Activated CD4-positive, alpha-beta T cell treated with anti-CD3 and anti-CD28 coated beads, Interleukin-10, Interleukin-2, amounts not matched to agents 100 ng/mL and 50 ng/mL, durations not matched to agents 16 hours and 8 hours (primary cell): ENCODE data around the gene ACADVL.
A peak's percentile ranks its signal among the peaks of the same experiment; 100 is the strongest.
"Not testable (repeated sequence)": the region's sequence is repeated elsewhere in the genome, so short reads cannot be mapped to it uniquely, and the experiment has no call there.

Experiments
- DNase-seq: peaks from one replicate; pipeline ENCODE4 v3.0.0-alpha.2; 2020

Gene ACADVL

DNA sequence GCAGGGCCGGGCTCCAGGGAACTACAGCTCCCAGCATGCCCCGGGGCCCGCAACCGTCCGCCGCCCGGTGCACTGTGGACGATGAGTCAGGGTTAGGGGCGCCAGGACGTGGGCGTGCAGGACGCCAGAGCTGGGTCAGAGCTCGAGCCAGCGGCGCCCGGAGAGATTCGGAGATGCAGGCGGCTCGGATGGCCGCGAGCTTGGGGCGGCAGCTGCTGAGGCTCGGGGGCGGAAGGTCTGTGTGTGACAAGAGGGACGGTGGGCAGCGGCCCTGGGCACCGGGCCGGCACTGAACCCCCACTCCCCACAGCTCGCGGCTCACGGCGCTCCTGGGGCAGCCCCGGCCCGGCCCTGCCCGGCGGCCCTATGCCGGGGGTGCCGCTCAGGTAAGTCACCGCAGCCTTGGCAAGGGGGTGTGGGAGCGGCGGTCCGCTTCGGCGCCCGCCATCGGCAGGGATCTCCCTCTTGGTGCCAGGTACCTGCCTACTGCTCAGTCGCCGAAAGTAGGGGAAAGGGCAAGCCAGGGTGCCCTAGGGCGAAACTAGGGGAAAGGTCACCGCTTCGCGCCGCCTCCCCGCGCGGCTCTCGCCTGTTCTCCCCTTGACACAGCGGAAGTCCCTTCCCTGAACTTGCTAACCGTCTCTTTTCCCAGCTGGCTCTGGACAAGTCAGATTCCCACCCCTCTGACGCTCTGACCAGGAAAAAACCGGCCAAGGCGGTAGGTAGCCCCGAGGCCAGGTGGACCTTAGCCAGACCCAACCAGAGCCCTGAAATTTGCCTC, at the start of gene ACADVL, which contains the start of gene DLG4:
Gene ACADVL (plus strand): TSS at position 127 of the 781 bp plus-strand sequence. CDS start 47 bp downstream, at position 174.
Gene DLG4 (minus strand): TSS at position 25 of the 781 bp plus-strand sequence.
- DNase-seq: peak; percentile 89

DNA sequence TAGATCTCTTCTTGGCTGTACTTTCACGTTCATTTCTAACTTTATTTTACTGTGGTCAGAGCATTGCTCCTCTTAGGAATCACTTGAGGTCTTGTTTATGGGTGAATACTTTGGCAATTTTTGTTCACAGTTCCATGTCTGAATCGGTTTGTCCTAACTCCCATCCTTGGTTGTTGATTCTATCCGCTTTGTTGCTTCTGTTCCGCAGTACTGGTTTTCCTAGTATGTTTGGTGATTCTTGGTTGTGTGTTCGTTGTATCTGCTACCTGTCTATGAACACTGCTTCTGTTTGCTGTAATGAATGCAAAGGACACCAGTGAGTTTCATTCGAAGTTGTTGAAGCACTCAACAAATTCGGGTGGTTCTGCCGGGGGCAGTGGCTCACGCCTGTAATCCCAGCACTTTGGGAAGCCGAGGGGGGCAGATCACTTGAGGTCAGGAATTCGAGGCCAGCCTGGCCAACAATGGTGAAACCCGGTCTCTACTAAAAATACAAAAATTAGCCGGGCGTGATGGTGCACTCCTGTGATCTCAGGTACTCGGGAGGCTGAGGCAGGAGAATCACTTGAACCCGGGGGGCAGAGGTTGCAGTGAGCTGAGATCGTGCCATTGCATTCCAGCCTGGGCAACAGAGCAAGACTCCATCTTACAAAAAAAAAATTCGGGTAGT, 47.1 kb upstream of the ACADVL start:
- DNase-seq: not testable (repeated sequence)

DNA sequence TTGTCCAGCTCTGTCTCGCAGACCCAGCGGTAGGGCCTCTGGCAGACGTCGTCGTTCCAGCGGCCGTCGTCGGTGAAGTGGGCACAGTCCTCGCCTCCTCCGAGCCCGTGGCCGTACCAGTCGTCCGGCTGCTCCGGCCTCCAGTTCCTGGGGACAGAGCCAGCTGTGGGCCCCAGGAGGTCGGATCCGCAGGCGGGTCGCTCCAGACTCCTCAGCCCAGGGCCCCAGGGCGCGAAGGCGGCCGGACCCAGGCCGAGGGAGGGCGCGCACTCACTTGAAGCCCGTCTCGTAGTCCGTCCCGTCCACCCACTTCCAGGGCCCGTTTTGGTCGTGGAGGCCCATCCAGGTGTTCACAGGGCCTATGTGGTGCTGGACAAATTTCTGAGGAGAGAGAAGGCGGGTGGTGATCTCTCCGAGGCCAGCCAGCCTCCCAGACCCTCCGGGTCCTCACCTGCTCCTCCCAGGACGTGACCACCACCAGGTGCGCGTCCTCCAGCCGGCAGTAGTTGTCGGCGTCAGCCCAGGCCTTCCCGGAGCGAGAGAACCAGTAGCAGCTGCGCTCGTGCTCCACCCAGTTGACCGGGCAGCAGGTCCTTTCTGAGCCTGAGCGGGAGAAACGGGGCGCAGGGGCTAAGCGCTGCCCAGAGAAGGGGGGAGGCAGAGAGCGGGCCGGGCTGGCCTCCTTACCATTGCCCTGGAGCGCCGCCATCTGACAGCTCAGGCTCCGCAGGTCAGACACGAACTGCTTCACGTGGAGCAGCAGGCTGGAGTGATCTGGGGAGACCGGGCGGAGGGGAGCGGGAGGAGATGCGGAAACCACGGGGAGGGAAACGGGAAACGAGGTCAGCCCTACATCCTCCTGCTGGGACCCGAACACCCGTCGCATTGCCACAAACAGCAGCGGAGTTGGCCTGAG, 45.8 kb upstream of the ACADVL start:
- peak; percentile 26 for DNase-seq

DNA sequence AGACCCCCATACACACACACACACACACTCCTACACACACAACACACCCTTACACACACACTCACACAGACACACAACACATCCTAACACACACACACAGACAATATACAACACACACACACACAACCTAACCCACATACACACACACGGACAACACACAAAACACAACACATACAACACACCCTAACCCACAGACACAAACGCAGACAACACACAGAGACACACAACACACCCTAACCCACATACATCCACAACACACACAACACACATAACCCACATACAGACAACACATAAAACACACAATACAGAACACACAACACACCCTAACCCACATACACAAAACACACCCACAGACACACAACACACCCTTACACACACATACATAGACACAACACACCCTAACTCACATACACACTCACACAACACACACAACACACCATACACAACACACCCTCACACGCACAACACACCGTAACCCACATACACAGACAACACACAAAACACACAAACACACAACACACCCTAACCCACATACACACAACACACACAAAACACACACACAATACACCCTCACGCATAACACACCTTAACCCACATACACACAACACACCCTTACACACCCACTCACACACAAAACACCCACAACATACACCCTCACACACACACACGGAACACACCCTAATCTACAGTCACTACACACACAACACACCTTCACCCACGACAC, 45.0 kb upstream of the ACADVL start:
- DNase-seq: no peak

- DNase-seq: no peak
Measured at GRCh38 chr17:7175330-7175733, 44.4 kb upstream of the ACADVL start.

DNA sequence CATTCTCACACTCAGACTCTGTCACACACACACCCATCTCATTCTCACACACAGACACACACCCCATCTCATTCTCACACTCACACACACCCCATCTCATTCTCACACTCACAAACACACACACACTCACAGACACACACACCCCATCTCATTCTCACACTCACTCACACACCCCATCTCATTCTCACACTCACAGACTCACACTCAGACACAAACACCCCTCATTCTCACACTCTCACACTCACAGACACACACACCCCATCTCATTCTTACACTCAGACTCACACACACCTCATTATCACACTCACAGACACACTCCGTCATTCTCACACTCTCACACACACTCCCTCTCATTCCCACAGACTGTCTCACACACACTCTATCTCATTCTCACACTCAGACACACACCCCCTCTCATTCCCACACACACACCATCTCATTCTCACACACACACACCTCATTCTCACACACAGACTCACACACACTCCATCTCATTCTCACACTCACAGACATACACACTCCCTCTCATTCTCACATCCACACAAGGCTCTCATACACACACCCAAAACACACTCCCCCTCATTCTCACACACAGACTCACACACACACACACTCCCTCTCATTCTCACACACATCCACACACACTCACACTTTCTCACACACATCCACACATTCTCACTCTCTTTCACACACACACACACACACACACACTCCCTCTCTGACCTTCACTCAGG, 43.5 kb upstream of the ACADVL start:
- DNase-seq: no peak

- no peak for DNase-seq
Measured at GRCh38 chr17:7176841-7177190, 42.9 kb upstream of the ACADVL start.

DNA sequence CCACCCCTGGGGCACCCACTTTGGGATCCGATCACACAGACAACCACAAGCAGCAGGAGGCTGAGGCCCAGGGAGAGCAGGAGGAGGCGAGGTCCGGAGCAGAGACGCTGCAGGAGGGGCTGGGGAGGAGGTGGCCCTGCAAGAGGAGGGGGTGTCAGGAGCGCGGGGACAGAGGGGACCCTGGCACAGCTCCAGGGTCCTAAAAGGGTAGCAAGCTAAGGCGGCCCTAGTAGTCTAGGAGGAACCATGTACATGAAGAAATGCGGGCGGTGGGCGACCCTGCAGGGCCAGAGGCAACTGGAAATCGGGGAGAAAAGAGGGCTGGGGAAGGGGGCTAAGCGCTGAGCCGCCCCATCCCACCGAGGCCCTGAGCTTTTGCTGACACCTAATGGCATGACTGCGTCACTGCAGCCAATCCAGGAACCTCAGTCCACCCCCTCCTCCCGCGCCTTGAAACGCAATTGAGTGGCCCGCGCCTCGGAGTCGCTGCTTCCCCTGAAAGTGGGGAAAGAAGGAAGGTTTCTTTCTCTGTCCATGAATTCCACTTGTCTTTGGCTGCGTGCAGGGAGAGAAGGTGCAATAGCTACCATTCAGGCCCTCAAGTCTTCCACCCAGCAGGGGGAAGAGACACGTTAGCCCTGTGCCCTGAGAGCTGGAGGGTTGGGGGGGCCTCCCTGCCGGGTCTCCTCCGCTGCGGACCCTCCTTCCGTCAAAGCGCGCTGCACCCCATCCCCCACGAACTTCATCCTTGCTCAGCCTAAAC, 42.4 kb upstream of the ACADVL start:
- peak; percentile 68 for DNase-seq

- DNase-seq: no peak
Measured at GRCh38 chr17:7177954-7178477, 41.7 kb upstream of the ACADVL start.

GRCh38 chr17:7178973-7179316, 40.8 kb upstream of the ACADVL start:
- no peak for DNase-seq

GRCh38 chr17:7179317-7180254, 40.2 kb upstream of the ACADVL start, which contains the start of gene ASGR1:
Gene ASGR1 (minus strand): TSS chr17:7179370. CDS start chr17:7178563, 807 bp downstream.
- DNase-seq: no peak

DNA sequence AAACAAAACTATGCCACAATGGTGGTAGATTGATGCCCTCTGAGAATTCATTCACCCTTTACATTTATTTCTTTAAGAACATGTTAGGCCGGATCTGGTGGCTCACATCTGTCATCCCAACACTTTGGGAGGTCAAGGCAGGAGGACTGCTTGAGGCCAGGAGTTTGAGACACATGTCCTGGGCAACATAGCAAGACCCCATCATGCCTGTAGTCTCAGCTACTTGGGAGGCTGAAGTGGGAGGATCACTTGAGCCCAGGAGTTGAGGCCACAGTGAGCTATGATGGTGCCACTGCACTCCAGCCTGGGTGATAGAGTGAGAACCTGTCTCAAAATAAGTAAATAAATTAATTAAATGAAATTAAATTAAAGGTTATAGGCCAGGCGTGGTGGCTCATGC, 37.6 kb upstream of the ACADVL start:
- DNase-seq: not testable (repeated sequence)

- DNase-seq: no peak
Measured at GRCh38 chr17:7183433-7184090, 36.2 kb upstream of the ACADVL start.

DNA sequence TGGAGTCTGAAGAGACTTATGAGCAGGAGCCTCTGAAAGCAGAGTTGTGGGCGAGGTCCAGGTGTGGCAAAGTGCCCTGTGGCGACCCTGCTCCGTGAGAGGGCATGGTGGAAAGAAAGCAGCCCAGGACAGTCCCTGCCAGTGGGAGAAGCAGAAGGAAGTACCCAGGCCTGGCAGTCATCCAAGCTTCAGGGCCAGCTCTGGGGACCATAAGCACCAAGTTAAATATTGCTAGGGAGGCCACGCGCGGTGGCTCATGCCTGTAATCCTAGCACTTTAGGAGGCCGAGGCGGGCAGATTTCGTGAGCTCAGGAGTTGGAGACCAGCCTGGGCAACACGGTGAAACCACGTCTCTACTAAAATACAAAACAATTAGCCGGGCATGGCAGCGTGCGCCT, 35.6 kb upstream of the ACADVL start:
- no peak for DNase-seq

- DNase-seq: no peak
Measured at GRCh38 chr17:7184647-7185046, 35.1 kb upstream of the ACADVL start.

DNA sequence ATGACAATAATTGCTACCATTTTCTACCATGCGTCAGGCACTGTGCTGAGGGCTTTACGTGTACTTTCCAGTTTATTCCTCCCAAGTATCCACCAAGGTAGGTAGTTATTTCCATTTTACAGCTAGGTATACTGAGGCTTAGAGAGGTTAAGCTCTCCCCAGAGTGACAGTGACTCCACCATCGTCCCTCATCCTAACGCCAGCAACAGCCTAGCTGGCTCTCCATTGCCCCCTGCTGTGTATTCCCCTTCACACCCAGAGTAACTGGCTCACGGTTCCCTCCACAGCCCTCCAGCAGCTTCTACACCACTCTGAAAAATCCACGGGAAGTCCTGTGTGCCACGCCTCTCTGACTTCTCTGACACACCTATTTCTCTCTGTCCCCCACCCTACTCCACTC, 33.5 kb upstream of the ACADVL start:
- DNase-seq: no peak

DNA sequence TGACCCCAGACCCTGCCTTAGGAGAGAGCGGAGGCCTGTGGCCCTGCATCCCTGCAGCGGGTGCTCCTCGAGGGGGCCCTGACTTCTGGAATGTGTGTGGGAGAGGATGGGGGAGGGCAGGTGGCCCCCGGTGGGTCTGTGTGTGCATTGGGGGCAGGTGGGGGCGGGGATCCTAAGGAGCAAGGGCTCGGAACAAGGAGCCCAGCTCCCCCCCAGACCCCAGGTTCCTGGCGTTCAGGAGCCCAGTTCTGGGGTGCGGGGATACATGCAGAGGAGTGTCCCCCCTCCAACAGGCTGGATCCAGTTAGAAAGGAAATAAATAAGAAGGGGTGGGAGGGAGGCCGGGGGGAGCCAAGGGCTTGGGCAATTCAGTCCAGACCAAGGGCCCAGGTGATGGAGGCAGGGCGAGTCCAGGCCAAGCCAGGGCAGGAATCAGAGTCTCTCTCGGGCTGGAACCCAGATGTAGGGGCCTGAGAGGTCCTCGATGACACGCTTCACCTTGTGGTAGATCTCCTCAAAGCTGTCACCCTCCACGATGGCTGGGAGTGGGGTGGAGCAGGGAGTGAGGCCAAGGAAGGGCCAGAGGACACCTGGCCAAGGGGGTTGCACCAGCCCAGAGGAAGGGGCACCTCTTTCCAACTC, 29.3 kb upstream of the ACADVL start:
- no peak for DNase-seq

DNA sequence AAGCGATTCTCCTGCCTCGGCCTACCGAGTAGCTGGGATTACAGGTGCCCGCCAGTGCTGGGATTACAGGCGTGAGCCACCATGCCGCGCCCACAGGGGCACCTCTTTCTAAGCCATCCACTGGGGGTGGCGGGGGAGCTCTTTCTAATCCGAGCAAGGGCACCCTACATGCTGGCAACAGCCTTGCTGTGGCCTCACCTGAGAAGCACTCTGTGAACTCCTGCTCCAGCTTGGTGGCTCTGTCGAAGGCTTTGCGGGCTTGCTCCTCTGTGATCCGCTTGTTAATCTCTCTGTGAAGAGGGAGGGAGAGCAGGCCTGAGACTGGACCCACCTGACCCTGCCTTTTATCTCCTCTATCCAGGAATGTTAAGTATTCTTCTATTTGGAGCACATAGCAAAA, 28.7 kb upstream of the ACADVL start:
- no peak for DNase-seq
